LHCN-M2 (cell line): ENCODE data around the gene EVA1B. TPM values are rescaled to one million over a fixed set of nuclear protein-coding genes. Genes with fewer than 3 reads are reported as not detected.

Experiments
- DNase-seq: peaks from one replicate; pipeline ENCODE4 v3.0.0-alpha.2; 2012; ENCODE audit warnings: low read depth
- total RNA-seq: library from RNA; depleted of rRNA; stranded (reverse); fragments of >200 nt; gene quantifications from 2 replicates; pipeline ENCODE4 v1.2.3, GENCODE V29; 2014

Gene EVA1B
- total RNA-seq, 1 experiment from 2014 or later, result 72.8 TPM

- DNase-seq, result no peak
These were observed 23.4 kb upstream of the EVA1B start for GRCh38 chr1:36346741-36347370.

GRCh38 chr1:36345353-36345752, 21.9 kb upstream of the EVA1B start:
- no peak for DNase-seq

DNA sequence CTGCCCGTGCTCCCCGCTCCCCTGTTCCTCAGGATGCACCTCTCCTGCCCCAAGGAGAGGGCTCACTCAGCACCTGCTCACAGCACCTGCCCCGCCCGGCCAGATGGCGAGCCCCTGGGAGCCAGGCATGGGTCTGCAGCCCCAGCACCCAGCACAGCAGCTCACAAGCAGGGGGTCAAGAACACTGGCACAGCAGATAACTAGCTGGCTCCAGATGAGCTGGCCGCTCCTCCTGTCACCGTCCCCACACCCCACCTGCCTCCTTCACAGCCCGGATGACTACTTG, 20.9 kb upstream of the EVA1B start:
- no peak for DNase-seq

- no peak for DNase-seq
These were observed 20.4 kb upstream of the EVA1B start for GRCh38 chr1:36343651-36344394.

GRCh38 chr1:36342426-36343185, 19.2 kb upstream of the EVA1B start:
- peak; percentile 91 for DNase-seq

DNA sequence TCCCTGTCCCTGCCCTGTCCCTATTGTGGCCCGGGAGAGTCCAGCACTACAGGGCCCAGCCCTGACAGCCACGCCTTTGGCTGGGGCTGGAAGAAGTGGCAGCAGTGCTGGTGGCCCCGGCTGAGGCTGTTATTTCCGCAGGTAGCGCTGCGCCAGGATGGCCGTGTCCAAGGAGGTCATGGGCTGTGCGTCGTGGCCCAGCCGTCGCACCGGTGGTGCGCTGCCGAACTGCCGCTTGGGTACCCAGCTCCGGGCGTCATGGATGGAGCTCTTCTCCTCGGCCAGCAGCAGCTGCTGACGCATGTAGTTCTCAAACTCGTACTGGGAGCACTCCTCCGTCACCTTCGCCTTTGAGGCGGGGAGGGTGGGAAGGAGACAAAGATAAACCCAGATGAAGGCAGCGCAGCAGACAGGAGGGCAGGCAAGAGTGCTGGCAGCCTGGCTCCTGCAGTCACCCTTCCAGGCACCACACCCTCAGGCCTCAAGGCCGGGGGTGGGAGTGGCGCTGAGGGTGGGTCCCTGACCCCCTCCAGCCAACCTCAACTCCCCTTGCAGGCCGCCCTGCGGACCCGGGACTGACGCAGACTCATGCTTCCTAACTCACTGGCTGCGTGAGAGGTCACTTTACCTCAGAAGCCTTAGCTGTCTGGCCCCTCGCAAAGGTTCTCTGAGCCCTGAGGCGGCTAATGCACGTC, 18.3 kb upstream of the EVA1B start:
- DNase-seq, result no peak

- no peak for DNase-seq
These were observed 16.2 kb upstream of the EVA1B start for GRCh38 chr1:36339615-36340014.

DNA sequence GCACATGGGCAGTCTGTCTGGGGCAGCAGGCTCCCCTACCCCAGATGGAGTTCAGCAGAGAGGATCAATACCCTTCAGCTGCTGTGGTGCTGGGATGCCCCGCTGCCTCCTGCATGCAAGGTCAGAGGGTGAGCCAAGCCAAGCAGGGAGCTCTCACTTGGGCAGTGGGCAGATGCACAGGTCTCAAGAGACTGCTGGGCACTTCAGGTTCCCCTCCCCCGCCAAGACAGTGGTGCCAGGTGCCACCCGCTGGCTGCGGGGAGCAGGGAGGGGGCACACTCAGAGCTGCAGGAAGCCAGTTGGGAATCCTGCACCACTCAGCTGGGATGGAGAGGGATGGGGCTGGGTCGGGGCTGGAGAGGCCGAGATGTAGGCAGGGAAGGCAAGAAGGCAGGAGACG, 15.8 kb upstream of the EVA1B start:
- no peak for DNase-seq

DNA sequence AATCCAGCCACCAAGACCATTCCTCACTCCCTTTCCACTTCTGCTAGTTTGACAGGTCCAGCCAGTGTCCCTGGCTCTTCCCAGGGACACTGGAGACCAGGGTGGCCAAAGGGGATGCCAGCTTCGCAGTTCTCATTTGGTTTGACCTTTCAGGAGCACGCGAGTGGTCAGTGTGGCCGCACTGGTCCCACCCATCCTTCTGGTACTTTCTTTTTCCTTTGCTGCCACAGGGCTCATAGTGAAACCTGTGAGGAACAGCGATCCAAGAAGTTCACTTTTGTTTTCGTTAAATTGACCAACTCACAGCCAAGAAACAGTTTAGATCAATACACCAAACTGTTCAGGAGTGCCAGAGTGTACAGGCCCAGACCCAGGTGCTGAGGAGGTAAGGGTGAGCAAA, 14.4 kb upstream of the EVA1B start:
- no peak for DNase-seq

DNA sequence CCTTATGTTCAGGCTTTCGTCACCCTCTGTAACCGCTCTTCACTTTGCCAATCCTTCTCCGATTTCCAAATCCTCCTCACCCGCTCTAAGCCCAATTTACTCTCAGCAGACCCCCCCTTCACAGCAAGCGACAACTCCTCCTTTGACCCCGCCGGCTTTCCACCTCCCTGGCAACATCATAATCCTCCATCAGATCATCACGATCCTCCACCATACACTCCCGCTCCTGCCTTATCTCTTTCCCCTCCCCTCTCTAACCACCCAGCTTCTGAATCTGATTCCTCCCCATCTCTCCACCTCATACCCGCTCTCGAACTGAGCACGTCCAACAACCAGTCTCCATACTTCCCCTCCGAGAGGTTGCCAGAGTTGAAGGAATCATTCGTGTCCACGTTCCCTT, 7.5 kb upstream of the EVA1B start:
- no peak for DNase-seq

- DNase-seq, result no peak
These were observed 6.4 kb upstream of the EVA1B start for GRCh38 chr1:36329817-36330216.

DNA sequence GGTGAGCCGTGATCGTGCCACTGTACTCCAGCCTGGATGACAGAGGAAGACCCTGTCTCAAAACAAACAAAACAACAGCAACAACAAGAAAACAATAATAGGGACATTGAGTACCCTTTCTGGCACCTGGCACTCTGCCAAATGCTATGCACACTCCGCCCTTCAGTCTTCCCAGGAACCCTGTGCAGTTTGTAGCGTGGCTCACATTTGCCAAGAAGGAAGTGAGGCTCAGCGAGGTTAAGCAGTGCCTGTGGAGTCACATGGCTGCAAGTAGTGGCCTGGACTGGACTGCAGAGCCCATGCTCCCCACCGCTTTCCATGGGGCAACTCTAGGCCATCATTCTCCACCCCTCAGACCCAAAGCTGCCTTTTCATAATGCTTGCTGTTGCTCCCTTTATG, 5.3 kb upstream of the EVA1B start:
- no peak for DNase-seq

DNA sequence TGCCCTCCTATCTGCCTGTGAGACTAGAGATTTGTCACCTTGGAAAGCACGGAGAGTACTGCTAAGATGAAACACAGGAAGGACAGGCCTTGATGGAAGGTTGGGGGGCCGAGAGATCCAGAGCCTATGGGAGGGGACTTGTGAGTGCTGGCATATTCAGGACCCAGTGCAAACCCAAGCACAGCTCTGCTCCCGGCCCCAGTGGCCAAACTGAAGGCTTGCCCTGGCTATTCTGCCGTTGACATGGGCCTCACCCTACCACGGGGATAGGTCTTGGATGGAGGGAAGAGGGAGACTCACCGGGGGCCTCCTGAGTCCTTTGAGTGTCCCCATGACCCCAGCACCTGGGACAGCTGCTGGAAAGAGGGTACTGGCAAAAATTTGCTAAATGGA, 4.6 kb upstream of the EVA1B start:
- no peak for DNase-seq

- DNase-seq, result peak; percentile 12
These were observed 4.1 kb upstream of the EVA1B start for GRCh38 chr1:36327421-36328087.

- no peak for DNase-seq
These were observed 3.1 kb upstream of the EVA1B start for GRCh38 chr1:36326499-36326898.

GRCh38 chr1:36324353-36324703, 883 bp upstream of the EVA1B start:
- no peak for DNase-seq

DNA sequence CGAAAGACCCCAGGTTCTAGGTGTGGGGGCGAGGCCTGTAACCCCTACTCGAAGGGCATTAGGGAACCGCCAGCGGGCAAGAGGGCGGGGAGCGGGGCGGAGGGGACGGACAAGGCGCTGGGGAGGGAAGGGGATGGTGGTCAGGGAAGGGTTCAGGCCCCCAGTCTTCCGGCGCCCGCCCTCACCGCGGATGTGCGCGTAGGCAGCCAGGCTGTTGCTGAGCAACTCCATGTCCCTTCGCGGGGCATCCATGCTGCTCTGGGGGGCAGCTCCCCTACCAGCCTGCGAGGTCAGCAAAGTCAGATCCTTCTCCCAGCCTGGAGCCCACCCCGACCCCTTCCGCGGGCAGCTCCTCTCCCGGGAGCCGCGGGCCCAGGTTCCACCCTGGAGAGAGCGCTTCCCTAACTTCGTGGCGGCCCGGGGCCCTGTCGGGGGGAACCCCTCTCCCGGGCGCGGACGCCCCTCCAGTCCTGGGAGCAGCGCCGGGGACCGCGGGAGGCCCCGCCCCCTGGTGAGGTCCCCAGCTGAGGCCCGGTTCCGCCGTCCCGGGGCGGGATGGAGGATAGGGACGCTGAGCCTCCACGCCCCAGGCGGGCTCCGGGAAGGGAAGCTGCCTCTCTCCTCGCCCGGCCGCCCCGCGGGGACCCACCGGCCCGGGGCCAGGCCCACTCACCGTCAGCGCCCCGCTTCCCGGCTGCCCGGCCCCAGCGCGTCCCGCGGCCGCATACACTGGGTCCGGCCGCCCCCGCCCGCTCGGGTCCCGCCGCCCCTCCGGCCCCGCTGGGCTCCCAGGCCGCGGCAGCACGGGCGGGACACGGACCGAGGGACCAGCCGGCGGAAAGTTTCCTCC, 434 bp downstream of the EVA1B start:
- DNase-seq, result peak; percentile 42

GRCh38 chr1:36322041-36322785, 1.2 kb downstream of the EVA1B start:
- DNase-seq, result no peak

- no peak for DNase-seq
These were observed 2.1 kb downstream of the EVA1B start for GRCh38 chr1:36321119-36321951.
